Prostate gland (tissue), 2 donors: ENCODE measurements around the gene MYBBP1A. TPM values are rescaled to one million over a fixed set of nuclear protein-coding genes. Genes with fewer than 3 reads are reported as not detected.
"Not testable (repeated sequence)": the region's sequence is repeated elsewhere in the genome, so short reads cannot be mapped to it uniquely, and the experiment has no call there.

Experiments used
- DNase-seq: peaks from one replicate; pipeline ENCODE4 v3.0.0-alpha.2; 2019; ENCODE audit warnings: low spot score
- H3K27ac ChIP-seq, 2 donors: fragments of 200-600 bp; sonication (generic); 2 replicates each; pipeline ENCODE4 v1.5.1; 2017 to 2019
- H3K27me3 ChIP-seq: fragments of 200-600 bp; sonication (generic); replicated peaks from 2 replicates; pipeline ENCODE4 v1.5.1; 2019; ENCODE audit not compliant: insufficient read depth
- H3K36me3 ChIP-seq, 2 donors: fragments of 200-600 bp; sonication (generic); 1 replicate in 1 of 2; 2 replicates in 1 of 2; pipeline versions ENCODE4 v1.5.1 to v1.8.1; 2017 to 2019
- H3K4me1 ChIP-seq: fragments of 200-600 bp; sonication (generic); replicated peaks from 2 replicates; pipeline ENCODE4 v1.5.1; 2019
- H3K4me3 ChIP-seq, 2 donors: fragments of 200-600 bp; sonication (generic); 2 replicates each; pipeline ENCODE4 v1.5.1; 2017 to 2019
- H3K9me3 ChIP-seq: fragments of 200-600 bp; sonication (generic); 2 replicates; pipeline ENCODE4 v1.5.1; 2017
- CTCF ChIP-seq, 4 experiments: fragments of 200-600 bp in 2 of 4; fragments of 450-650 bp in 2 of 4; sonication (generic) in 2 of 4; IDR thresholded peaks; 1 replicate in 3 of 4; 2 replicates in 1 of 4; pipeline ENCODE4 v1.5.1; 2016 to 2019; ENCODE audit warnings: antibody characterized with exemption in 4 of 4, mild to moderate bottlenecking in 2 of 4, moderate library complexity in 2 of 4
- POLR2A ChIP-seq: fragments of 450-650 bp; IDR thresholded peaks from one replicate; pipeline ENCODE4 v1.6.1; 2016; ENCODE audit warnings: antibody characterized with exemption, mild to moderate bottlenecking
- POLR2AphosphoS5 ChIP-seq: sonication (generic); formaldehyde crosslinking; IDR thresholded peaks from one replicate; pipeline ENCODE4 v1.6.1; 2017; ENCODE audit warnings: antibody characterized with exemption
- WGBS: methylation state at CpG from one replicate; pipeline ENCODE4 v1.1.5; 2018; 5-methylcytosine and 5-hydroxymethylcytosine counted together
- intact Hi-C: fragments of 100-400 bp; cut with DNase I; formaldehyde crosslinking; loops from one replicate; pipeline ENCODE4 v1.14.2; 2022
- total RNA-seq, 2 donors: library from RNA; depleted of rRNA; stranded (reverse); fragments of >200 nt; gene quantifications; one replicate each; pipeline ENCODE4 v1.1.0, GENCODE V29; 2016

MYBBP1A gene
- total RNA-seq, 2 donors from 2014 or later, result 44.4 to 71.2 TPM

DNA sequence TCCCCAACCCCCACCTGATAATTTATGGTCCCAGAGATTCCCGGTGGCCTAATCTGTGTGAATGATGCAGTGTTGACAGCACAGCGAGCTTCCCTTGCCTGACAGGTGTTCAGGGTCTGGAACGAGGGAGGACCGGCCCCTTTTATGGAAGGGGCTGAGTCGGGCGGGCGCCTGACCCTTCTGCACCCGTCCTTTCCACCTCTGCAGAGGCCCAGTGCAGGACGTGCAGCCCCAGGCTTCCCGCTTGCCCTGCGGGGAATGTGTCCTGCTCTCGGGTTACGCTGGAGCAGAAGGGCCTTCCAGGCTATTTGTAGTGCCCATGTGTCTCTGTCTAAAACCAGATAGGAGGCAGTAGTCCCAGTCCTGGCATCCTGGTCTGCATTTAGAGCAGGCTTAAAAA, 45.4 kb upstream of the MYBBP1A start:
- no peak for DNase-seq
- 71% methylated on average over 13 of the region's 13 CpGs for WGBS
- Histone ChIP-seq H3K9me3 (no peaks in the 10 kb centered on the region), H3K27me3 (no peaks in the 10 kb centered on the region), H3K4me1 (no peaks in the 10 kb centered on the region), H3K36me3 (no peaks in the 10 kb centered on the region), H3K4me3 (no peak overlapping the region), H3K27ac (peak overlapping the region in 1 of 2 donors; percentile 42)
- intact Hi-C loops, result no loop called here
- TF ChIP-seq CTCF (IDR thresholded peaks at IDR 0.05), result no peak
- TF ChIP-seq POLR2AphosphoS5, result no peak
- TF ChIP-seq POLR2A, result no peak

- Histone ChIP-seq H3K36me3 (no peaks in the 10 kb centered on the region), H3K27me3 (no peaks in the 10 kb centered on the region), H3K4me3 (no peak overlapping the region), H3K4me1 (no peaks in the 10 kb centered on the region), H3K27ac (peak overlapping the region; percentile 29 to 42), H3K9me3 (no peaks in the 10 kb centered on the region)
- 25% methylated on average over 25 of the region's 25 CpGs for WGBS
- TF ChIP-seq POLR2A, result no peak
- no peak for TF ChIP-seq CTCF (IDR thresholded peaks at IDR 0.05)
- TF ChIP-seq POLR2AphosphoS5, result no peak
- DNase-seq, result no peak
- intact Hi-C loops, result no loop called here
Measured at GRCh38 chr17:4599505-4600281, 44.5 kb upstream of the MYBBP1A start.

DNA sequence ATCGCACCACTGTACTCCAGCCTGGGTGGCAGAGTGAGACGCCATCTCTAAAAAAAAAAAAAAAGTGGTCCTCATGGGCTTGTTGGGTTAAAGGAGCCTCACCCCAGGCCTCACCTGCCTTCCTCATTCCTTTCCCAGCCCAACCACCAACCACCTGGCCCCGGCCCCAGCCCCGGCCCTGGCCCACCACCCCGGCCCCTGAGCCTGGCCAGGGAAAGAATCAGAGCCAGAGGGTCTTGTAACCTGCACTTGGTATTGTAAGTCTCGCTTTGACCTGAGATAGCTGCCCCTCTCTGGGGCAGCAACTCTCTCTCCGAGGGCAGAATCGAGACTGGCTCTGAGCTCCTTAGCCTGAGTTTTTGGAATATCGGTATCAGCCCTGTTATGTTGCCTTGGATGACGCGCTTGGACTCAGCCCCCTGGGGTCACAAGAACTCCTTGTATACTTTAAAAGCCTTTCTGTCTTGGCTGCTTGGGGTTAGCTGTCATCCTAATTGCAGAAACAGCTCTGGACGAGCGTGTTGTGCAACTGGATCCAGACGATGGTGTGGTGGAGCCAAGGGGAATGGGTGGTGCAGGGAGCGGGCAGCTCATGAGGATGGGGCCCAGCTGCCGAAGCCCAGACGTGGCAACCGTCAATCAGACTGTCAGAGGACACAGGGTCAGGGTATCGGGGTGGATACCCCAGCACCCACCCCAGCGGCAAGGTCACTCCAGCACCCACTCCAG, 43.8 kb upstream of the MYBBP1A start:
- no peak overlapping the region for H3K4me3 ChIP-seq
- no peaks in the 10 kb centered on the region for H3K9me3 ChIP-seq
- H3K27ac ChIP-seq, result peak overlapping the region; percentile 29 to 53
- TF ChIP-seq POLR2AphosphoS5 (no peak), CTCF (IDR thresholded peaks at IDR 0.05) (no peak), POLR2A (no peak)
- intact Hi-C loops, result no loop called here
- H3K36me3 ChIP-seq, result no peaks in the 10 kb centered on the region
- 72% methylated on average over 20 of the region's 20 CpGs for WGBS
- H3K27me3 ChIP-seq, result no peaks in the 10 kb centered on the region
- no peaks in the 10 kb centered on the region for H3K4me1 ChIP-seq
- no peak for DNase-seq

GRCh38 chr17:4597975-4598374, 42.8 kb upstream of the MYBBP1A start:
- H3K27ac ChIP-seq, result peak overlapping the region in 1 of 2 donors; percentile 53
- no peaks in the 10 kb centered on the region for H3K9me3 ChIP-seq
- no peaks in the 10 kb centered on the region for H3K36me3 ChIP-seq
- intact Hi-C loops, result no loop called here
- no peaks in the 10 kb centered on the region for H3K4me1 ChIP-seq
- no peak for TF ChIP-seq POLR2A
- no peak overlapping the region for H3K4me3 ChIP-seq
- DNase-seq, result no peak
- no peaks in the 10 kb centered on the region for H3K27me3 ChIP-seq
- 83% methylated on average over 13 of the region's 13 CpGs for WGBS

DNA sequence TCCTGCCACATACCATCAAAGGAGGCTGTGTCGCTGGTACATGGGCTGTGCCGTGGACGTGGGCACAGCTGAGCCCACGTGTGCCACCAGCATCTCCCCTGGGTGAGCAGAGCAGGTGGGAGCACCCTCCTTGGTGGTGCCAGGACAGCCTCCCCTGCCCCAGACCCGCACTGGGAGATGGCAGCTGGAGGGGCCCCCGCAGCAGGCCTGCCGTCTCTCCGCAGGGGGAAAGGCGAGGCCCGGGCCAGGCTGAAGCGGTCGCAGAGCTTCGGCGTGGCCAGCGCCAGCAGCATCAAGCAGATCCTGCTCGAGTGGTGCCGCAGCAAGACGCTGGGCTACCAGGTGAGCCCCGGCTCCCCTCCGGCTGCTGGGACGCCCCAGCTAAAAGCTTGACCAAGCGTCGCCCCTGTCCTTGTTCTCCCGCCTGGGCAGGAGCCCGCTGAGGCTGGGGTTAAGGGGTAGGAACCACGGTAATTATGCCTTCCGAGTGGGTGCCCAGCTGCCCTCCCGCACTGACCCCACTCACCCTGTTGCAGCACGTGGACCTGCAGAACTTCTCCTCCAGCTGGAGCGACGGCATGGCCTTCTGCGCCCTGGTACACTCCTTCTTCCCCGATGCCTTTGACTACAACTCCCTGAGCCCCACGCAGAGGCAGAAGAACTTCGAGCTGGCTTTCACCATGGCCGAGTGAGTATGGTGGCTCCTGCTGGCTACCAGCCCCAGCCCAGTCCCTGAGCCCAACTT, 41.6 kb upstream of the MYBBP1A start:
- Histone ChIP-seq H3K27me3 (no peaks in the 10 kb centered on the region), H3K9me3 (no peaks in the 10 kb centered on the region), H3K36me3 (no peaks in the 10 kb centered on the region), H3K4me3 (no peak overlapping the region), H3K27ac (no peak overlapping the region), H3K4me1 (no peaks in the 10 kb centered on the region)
- TF ChIP-seq POLR2A, result no peak
- intact Hi-C loops, result no loop called here
- DNase-seq, result no peak
- 96% methylated on average over 36 of the region's 36 CpGs for WGBS

DNA sequence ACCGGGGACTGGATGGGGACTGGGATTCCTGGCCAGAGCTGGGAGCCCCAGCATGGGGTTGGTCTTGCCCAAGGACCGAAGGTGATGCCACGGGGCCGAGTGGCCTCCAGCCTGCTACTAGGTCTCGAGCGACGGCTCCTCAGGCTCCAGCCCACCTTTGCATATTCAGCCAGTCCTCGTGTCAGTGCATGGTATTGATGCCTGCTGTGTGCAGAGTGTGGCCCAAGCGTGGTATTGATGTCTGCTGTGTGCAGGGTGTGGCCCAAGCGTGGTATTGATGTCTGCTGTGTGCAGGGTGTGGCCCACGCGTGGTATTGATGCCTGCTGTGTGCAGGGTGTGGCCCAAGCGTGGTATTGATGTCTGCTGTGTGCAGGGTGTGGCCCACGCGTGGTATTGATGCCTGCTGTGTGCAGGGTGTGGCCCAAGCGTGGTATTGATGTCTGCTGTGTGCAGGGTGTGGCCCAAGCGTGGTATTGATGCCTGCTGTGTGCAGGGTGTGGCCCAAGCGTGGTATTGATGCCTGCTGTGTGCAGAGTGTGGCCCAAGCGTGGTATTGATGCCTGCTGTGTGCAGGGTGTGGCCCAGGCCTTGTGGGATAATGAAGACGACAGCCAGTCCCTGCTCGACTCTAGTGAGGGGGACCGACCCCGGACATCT, 40.6 kb upstream of the MYBBP1A start:
- H3K27me3 ChIP-seq, H3K36me3 ChIP-seq, H3K27ac ChIP-seq, H3K9me3 ChIP-seq, H3K4me1 ChIP-seq, intact Hi-C loops, DNase-seq, H3K4me3 ChIP-seq: not testable (repeated sequence)
- 95% methylated on average over 22 of the region's 23 CpGs for WGBS
